H9 (cell line): ENCODE results near the gene ATP8B4. TPM values are rescaled to one million over a fixed set of nuclear protein-coding genes. Genes with fewer than 3 reads are reported as not detected.

Experiments
- DNase-seq: peaks from one replicate; pipeline ENCODE4 v3.0.0-alpha.2; 2017
- H2AFZ ChIP-seq: one replicate; pipeline ENCODE4 v1.6.1; 2013; ENCODE audit warnings: mild to moderate bottlenecking, low read length, control low read depth, moderate library complexity
- H2AK5ac ChIP-seq: 2 replicates; pipeline ENCODE4 v1.6.1; 2013; ENCODE audit warnings: low read length, control low read depth, mixed read lengths; ENCODE audit not compliant: insufficient read length
- H2BK120ac ChIP-seq: one replicate; pipeline ENCODE4 v1.6.1; 2013; ENCODE audit warnings: low read depth, mild to moderate bottlenecking, low read length, control low read depth, inconsistent platforms; ENCODE audit not compliant: poor library complexity, severe bottlenecking
- H2BK12ac ChIP-seq: 2 replicates; pipeline ENCODE4 v1.6.1; 2013; ENCODE audit warnings: low read length, control low read depth, mixed read lengths, low read depth; ENCODE audit not compliant: insufficient read length
- H2BK15ac ChIP-seq: 2 replicates; pipeline ENCODE4 v1.6.1; 2013; ENCODE audit warnings: low read depth, low read length, control low read depth
- H2BK20ac ChIP-seq: one replicate; pipeline ENCODE4 v1.6.1; 2013; ENCODE audit warnings: low read depth, mild to moderate bottlenecking, low read length, control low read depth, inconsistent platforms; ENCODE audit not compliant: poor library complexity, severe bottlenecking
- H2BK5ac ChIP-seq: 2 replicates; pipeline ENCODE4 v1.6.1; 2013; ENCODE audit warnings: low read length, control low read depth, mixed read lengths; ENCODE audit not compliant: insufficient read length
- H3K14ac ChIP-seq: 2 replicates; pipeline ENCODE4 v1.6.1; 2013; ENCODE audit warnings: low read length, control low read depth; ENCODE audit not compliant: insufficient read depth
- H3K18ac ChIP-seq: 2 replicates; pipeline ENCODE4 v1.6.1; 2013; ENCODE audit warnings: low read depth, mild to moderate bottlenecking, mixed read lengths, low read length, control low read depth; ENCODE audit not compliant: insufficient read length
- H3K23ac ChIP-seq: 2 replicates; pipeline ENCODE4 v1.6.1; 2013; ENCODE audit warnings: low read length, control low read depth, mixed read lengths, low read depth; ENCODE audit not compliant: insufficient read length
- H3K23me2 ChIP-seq: 2 replicates; pipeline ENCODE4 v1.6.1; 2013; ENCODE audit warnings: low read depth, mild to moderate bottlenecking, mixed read lengths, low read length, control low read depth; ENCODE audit not compliant: insufficient read length, poor library complexity, severe bottlenecking
- H3K27ac ChIP-seq: 2 replicates; pipeline ENCODE4 v1.5.1; 2013; ENCODE audit warnings: low read length, control low read depth, mixed read lengths, low read depth; ENCODE audit not compliant: insufficient read length
- H3K27me3 ChIP-seq: 2 replicates; pipeline ENCODE4 v1.6.1; 2013; ENCODE audit warnings: low read length, control low read depth, inconsistent platforms; ENCODE audit not compliant: insufficient read depth
- H3K4ac ChIP-seq: 2 replicates; pipeline ENCODE4 v1.6.1; 2013; ENCODE audit warnings: low read depth, mild to moderate bottlenecking, control low read depth, inconsistent platforms, low read length, moderate library complexity
- H3K4me1 ChIP-seq: 2 replicates; pipeline ENCODE4 v1.6.1; 2013; ENCODE audit warnings: low read length, control low read depth, inconsistent platforms; ENCODE audit not compliant: insufficient read depth
- H3K4me2 ChIP-seq: 2 replicates; pipeline ENCODE4 v1.6.1; 2013; ENCODE audit warnings: low read length, control low read depth, mixed read lengths; ENCODE audit not compliant: insufficient read length, insufficient read depth
- H3K56ac ChIP-seq: 2 replicates; pipeline ENCODE4 v1.6.1; 2013; ENCODE audit warnings: low read depth, mild to moderate bottlenecking, mixed read lengths, low read length, control low read depth; ENCODE audit not compliant: insufficient read length
- H3K79me1 ChIP-seq: 2 replicates; pipeline ENCODE4 v1.6.1; 2013; ENCODE audit warnings: low read depth, mild to moderate bottlenecking, moderate library complexity, low read length, control low read depth, inconsistent platforms; ENCODE audit not compliant: insufficient read depth, poor library complexity, severe bottlenecking
- H3K79me2 ChIP-seq: 2 replicates; pipeline ENCODE4 v1.6.1; 2013; ENCODE audit warnings: low read length, control low read depth, inconsistent platforms; ENCODE audit not compliant: insufficient read depth
- H3K9ac ChIP-seq: 2 replicates; pipeline ENCODE4 v1.6.1; 2013; ENCODE audit warnings: low read length, control low read depth, mixed read lengths; ENCODE audit not compliant: insufficient read length; ENCODE audit errors: extremely low read depth
- H3K9me3 ChIP-seq: one replicate; pipeline ENCODE4 v1.6.1; 2013; ENCODE audit warnings: low read depth, low read length, inconsistent platforms; ENCODE audit not compliant: control insufficient read depth
- H3T11ph ChIP-seq: one replicate; pipeline ENCODE4 v1.6.1; 2013; ENCODE audit warnings: mild to moderate bottlenecking, low read length, control low read depth, inconsistent platforms
- H4K20me1 ChIP-seq: one replicate; pipeline ENCODE4 v1.6.1; 2013; ENCODE audit not compliant: control insufficient read depth, insufficient read length, insufficient read depth
- H4K5ac ChIP-seq: 2 replicates; pipeline ENCODE4 v1.6.1; 2013; ENCODE audit warnings: low read depth, mild to moderate bottlenecking, mixed read lengths, low read length, control low read depth; ENCODE audit not compliant: insufficient read length
- H4K8ac ChIP-seq: replicated peaks from 2 replicates; pipeline ENCODE4 v1.6.1; 2013; ENCODE audit warnings: low read length, control low read depth, mixed read lengths, low read depth; ENCODE audit not compliant: insufficient read length
- H4K91ac ChIP-seq: 2 replicates; pipeline ENCODE4 v1.6.1; 2013; ENCODE audit warnings: low read depth, mild to moderate bottlenecking, moderate library complexity, mixed read lengths, low read length, control low read depth; ENCODE audit not compliant: insufficient read length
- H3K27ac Mint-ChIP-seq, 3 experiments: 2 replicates in 2 of 3; 3 replicates in 1 of 3; pipeline ENCODE4 v1.8.0; 2020 to 2021; ENCODE audit warnings: mixed read lengths in 3 of 3, mild to moderate bottlenecking in 1 of 3, moderate library complexity in 1 of 3
- H3K27me3 Mint-ChIP-seq: 2 replicates; pipeline ENCODE4 v1.8.0; 2021; ENCODE audit warnings: low read depth, mild to moderate bottlenecking, moderate library complexity, mixed read lengths
- H3K36me3 Mint-ChIP-seq, 3 experiments: 2 replicates in 2 of 3; 3 replicates in 1 of 3; pipeline ENCODE4 v1.8.0; 2020 to 2021; ENCODE audit warnings: low read depth in 3 of 3, mixed read lengths in 3 of 3; ENCODE audit not compliant: insufficient read depth in 1 of 3
- H3K4me1 Mint-ChIP-seq, 2 experiments: 2 replicates each; pipeline ENCODE4 v1.8.0; 2020; ENCODE audit warnings: mixed read lengths in 2 of 2
- H3K4me3 Mint-ChIP-seq, 2 experiments: 2 replicates in 1 of 2; 3 replicates in 1 of 2; pipeline ENCODE4 v1.8.0; 2020 to 2021; ENCODE audit warnings: mild to moderate bottlenecking in 2 of 2, mixed read lengths in 2 of 2, moderate library complexity in 1 of 2
- H3K9me3 Mint-ChIP-seq, 2 experiments: 2 replicates in 1 of 2; 3 replicates in 1 of 2; pipeline ENCODE4 v1.8.0; 2020; ENCODE audit warnings: mild to moderate bottlenecking in 2 of 2, mixed read lengths in 2 of 2, moderate library complexity in 1 of 2
- WGBS: extraction: QIAGEN DNeasy Blood & Tissue Kit; methylation state at CpG from one replicate; pipeline ENCODE4 v1.1.7; 2013; ENCODE audit warnings: missing lambda C conversion rate, low lambda C conversion rate, mixed read lengths; ENCODE audit not compliant: insufficient read length; ENCODE audit errors: extremely low coverage; 5-methylcytosine and 5-hydroxymethylcytosine counted together
- total RNA-seq: library from RNA; stranded (reverse); gene quantifications from 2 replicates; pipeline ENCODE4 v1.2.1, GENCODE V29; 2021
- TF ChIP-seq, protein P1 (sequence below): fragments of 200-600 bp; sonication (generic); conservative IDR thresholded peaks from 3 replicates; pipeline ENCODE4 v1.8.0; 2021; ENCODE audit warnings: antibody characterized with exemption, mild to moderate bottlenecking

The ATP8B4 gene
- total RNA-seq, 1 experiment from 2014 or later, result 0.52 TPM

- Histone ChIP-seq H3K56ac (no peak overlapping the region), H3K27ac (no peak overlapping the region), H2BK120ac (no peak overlapping the region), H3K14ac (no peak overlapping the region), H3K79me2 (no peaks in the 10 kb centered on the region), H2BK5ac (no peak overlapping the region), H4K8ac (no peak overlapping the region), H3K18ac (no peak overlapping the region), H2BK12ac (no peak overlapping the region), H3K79me1 (no peaks in the 10 kb centered on the region), H3K9ac (no peak overlapping the region), H4K5ac (no peak overlapping the region), H3K9me3 (no peaks in the 10 kb centered on the region), H3K23me2 (no peaks in the 10 kb centered on the region), H3T11ph (no peak overlapping the region), H3K4me1 (no peaks in the 10 kb centered on the region), H4K20me1 (no peaks in the 10 kb centered on the region), H3K4me2 (no peak overlapping the region), H2AK5ac (no peak overlapping the region), H4K91ac (no peak overlapping the region), H3K23ac (no peak overlapping the region), H2BK20ac (no peak overlapping the region), H2BK15ac (no peak overlapping the region), H3K27me3 (no peaks in the 10 kb centered on the region), H2AFZ (no peak overlapping the region), H3K4ac (no peak overlapping the region)
- H3K27ac Mint-ChIP-seq, result no peak overlapping the region
- no CpG with 5 or more reads among the region's 1 CpG for WGBS
- H3K9me3 Mint-ChIP-seq, result peaks cover 7 to 11% of the 10 kb centered on the region in 2 experiments
- H3K4me3 Mint-ChIP-seq, result no peak overlapping the region
- DNase-seq, result no peak
- TF ChIP-seq, protein P1, sequence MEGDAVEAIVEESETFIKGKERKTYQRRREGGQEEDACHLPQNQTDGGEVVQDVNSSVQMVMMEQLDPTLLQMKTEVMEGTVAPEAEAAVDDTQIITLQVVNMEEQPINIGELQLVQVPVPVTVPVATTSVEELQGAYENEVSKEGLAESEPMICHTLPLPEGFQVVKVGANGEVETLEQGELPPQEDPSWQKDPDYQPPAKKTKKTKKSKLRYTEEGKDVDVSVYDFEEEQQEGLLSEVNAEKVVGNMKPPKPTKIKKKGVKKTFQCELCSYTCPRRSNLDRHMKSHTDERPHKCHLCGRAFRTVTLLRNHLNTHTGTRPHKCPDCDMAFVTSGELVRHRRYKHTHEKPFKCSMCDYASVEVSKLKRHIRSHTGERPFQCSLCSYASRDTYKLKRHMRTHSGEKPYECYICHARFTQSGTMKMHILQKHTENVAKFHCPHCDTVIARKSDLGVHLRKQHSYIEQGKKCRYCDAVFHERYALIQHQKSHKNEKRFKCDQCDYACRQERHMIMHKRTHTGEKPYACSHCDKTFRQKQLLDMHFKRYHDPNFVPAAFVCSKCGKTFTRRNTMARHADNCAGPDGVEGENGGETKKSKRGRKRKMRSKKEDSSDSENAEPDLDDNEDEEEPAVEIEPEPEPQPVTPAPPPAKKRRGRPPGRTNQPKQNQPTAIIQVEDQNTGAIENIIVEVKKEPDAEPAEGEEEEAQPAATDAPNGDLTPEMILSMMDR, result no peak
- no peaks in the 10 kb centered on the region for H3K27me3 Mint-ChIP-seq
- H3K36me3 Mint-ChIP-seq, result peaks cover 0 to 11% (median 0%) of the 10 kb centered on the region in 3 experiments; a peak in 4 of 7 replicates
- H3K4me1 Mint-ChIP-seq, result no peaks in the 10 kb centered on the region
Measured at GRCh38 chr15:49808341-49808740, 310.7 kb downstream of the ATP8B4 start.

Other genes with a start within 250 kb of the ATP8B4 start
- gene SLC27A2, start 63.0 kb upstream of the ATP8B4 start, total RNA-seq, result 6.2 and 7.0 TPM in 2 replicates
- gene HDC, start 146.5 kb upstream of the ATP8B4 start, total RNA-seq, result not detected in 2 replicates
- 43.2 and 45.0 TPM in 2 replicates for gene GABPB1, start 236.0 kb upstream of the ATP8B4 start, total RNA-seq